Mucosa of rectum (tissue), 2 donors: ENCODE results near the gene MC5R.

Experiments used
- H3K27ac ChIP-seq, 2 donors: one replicate each; pipeline ENCODE4 v1.7.0; 2013; ENCODE audit warnings: inconsistent platforms in 2 of 2, low read depth in 2 of 2, low read length in 2 of 2
- H3K27me3 ChIP-seq, 2 donors: one replicate each; pipeline ENCODE4 v1.7.0; 2013; ENCODE audit warnings: low read length in 2 of 2; ENCODE audit not compliant: control insufficient read depth in 2 of 2, insufficient read depth in 2 of 2
- H3K36me3 ChIP-seq, 2 donors: one replicate each; pipeline ENCODE4 v1.7.0; 2013; ENCODE audit warnings: low read length in 2 of 2; ENCODE audit not compliant: control insufficient read depth in 2 of 2, insufficient read depth in 2 of 2
- H3K4me1 ChIP-seq, 2 donors: one replicate each; pipeline ENCODE4 v1.7.0; 2013; ENCODE audit warnings: low read length in 2 of 2, mild to moderate bottlenecking in 1 of 2; ENCODE audit not compliant: control insufficient read depth in 2 of 2, insufficient read depth in 2 of 2
- H3K4me3 ChIP-seq, 2 donors: one replicate each; pipeline ENCODE4 v1.7.0; 2013; ENCODE audit warnings: low read length in 2 of 2
- H3K9ac ChIP-seq, 2 donors: one replicate each; pipeline ENCODE4 v1.7.0; 2013; ENCODE audit warnings: low read length in 2 of 2, low read depth in 1 of 2, mild to moderate bottlenecking in 1 of 2
- H3K9me3 ChIP-seq, 2 donors: one replicate each; pipeline ENCODE4 v1.7.0; 2013; ENCODE audit warnings: low read length in 2 of 2; ENCODE audit not compliant: control insufficient read depth in 2 of 2
- donor health status: healthy.
- donor health status: Normal muscosa, but diverticular disease.

Gene MC5R

DNA sequence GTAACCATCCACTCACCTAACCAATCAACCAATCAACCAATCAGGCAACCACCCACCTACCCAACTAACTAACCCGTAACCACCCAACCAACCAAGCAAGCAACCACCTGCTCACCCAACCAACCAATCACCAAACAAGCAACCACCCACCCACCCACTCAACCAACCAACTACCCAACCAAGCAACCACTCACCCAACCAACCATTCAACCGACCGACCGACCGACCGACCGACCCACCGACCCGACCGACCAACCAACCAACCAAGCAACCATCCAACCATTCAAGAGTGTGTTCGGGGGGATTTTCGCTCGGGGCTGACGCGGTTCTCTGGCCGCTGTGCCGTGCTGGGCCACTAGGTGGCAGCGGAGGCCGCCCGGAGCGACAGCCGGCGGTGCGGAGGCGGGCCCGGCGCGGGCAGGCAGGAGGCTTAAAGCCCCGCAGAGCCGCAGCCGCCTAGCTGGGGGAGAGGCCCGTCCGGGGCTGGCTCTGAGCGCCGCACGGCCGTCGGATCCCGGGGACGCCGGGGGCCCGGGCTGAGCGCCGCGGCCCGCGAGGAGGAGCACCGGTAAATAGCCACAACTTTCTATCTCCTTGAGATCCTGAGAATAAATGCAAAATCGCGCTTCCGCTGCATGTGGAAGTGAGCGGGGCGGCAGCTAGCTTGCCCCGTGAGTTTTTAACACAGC, at the start of gene MC5R:
TSS of gene MC5R (plus strand) at position 443 of the 689 bp plus-strand sequence. CDS start 1,617 bp downstream, outside the sequence.
- H3K9ac ChIP-seq, result peak within 1 kb of the TSS in 1 of 2 donors; percentile 28

GRCh38 chr18:13775058-13775457, 48.9 kb upstream of the MC5R start:
- Histone ChIP-seq H3K9me3 (no peaks in the 10 kb centered on the region), H3K36me3 (no peaks in the 10 kb centered on the region), H3K9ac (no peak overlapping the region), H3K27me3 (no peaks in the 10 kb centered on the region), H3K27ac (no peak overlapping the region), H3K4me1 (no peaks in the 10 kb centered on the region), H3K4me3 (no peak overlapping the region)

More for the DNA sequence above, at the start of gene MC5R:
- Histone ChIP-seq H3K27me3 (peaks cover 17 to 23% of the 10 kb centered on the region in 2 donors), H3K4me1 (peaks cover 0 to 3% of the 10 kb centered on the region in 2 donors), H3K27ac (no peak within 1 kb of the TSS), H3K9me3 (no peaks in the 10 kb centered on the region), H3K4me3 (peak within 1 kb of the TSS; percentile 53), H3K36me3 (no peaks in the 10 kb centered on the region)

- H3K9me3 ChIP-seq, result no peaks in the 10 kb centered on the region
- H3K4me1 ChIP-seq, result no peaks in the 10 kb centered on the region
- no peaks in the 10 kb centered on the region for H3K27me3 ChIP-seq
- H3K27ac ChIP-seq, result no peak overlapping the region
- no peak overlapping the region for H3K4me3 ChIP-seq
- no peak overlapping the region for H3K9ac ChIP-seq
- H3K36me3 ChIP-seq, result no peaks in the 10 kb centered on the region
Observed at GRCh38 chr18:13791181-13791580, 32.8 kb upstream of the MC5R start.

DNA sequence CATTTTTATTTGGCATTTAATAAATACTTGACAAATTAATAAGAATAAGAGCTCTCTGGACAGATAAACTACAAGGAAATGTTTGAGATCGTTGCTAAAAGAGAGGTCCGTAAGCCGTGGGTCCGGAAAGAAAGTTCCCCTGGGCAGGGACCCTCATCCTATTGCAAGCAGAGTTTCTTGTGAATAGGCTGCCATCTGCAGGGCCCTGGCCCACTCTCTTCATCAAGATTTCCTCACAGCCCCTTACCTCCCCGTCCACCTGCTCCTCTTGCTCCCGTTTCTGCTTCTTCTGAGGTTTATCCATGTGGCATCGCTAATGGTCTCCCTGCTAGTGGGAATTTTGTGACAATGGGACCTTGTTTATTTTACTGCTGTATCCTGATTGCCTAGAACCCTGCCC, 30.1 kb upstream of the MC5R start:
- Histone ChIP-seq H3K36me3 (no peaks in the 10 kb centered on the region), H3K27ac (no peak overlapping the region), H3K4me1 (no peaks in the 10 kb centered on the region), H3K9ac (no peak overlapping the region), H3K27me3 (peaks cover 0 to 4% of the 10 kb centered on the region in 2 donors), H3K4me3 (no peak overlapping the region), H3K9me3 (no peaks in the 10 kb centered on the region)

DNA sequence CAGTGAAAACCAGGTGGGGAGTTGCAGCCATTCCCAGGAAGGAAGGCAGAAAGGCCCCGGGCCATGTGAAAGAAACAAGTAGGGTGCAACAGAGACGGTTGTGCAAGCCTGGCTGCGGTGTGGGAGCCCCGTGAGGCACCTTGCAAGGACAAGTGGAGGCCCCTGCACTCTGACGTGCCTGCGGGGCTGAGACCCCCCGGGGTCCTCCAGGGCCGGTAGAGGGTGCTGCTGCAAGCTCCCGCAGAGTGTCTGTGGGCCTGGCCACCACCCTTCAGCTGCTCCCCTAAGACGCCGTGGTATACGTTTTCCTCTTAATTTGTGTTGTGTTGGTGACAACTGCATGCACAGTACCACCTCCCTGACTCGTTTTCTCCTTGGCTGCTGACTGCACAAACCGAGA, 27.4 kb upstream of the MC5R start:
- Histone ChIP-seq H3K9ac (no peak overlapping the region), H3K27me3 (peaks cover 3 to 11% of the 10 kb centered on the region in 2 donors)

DNA sequence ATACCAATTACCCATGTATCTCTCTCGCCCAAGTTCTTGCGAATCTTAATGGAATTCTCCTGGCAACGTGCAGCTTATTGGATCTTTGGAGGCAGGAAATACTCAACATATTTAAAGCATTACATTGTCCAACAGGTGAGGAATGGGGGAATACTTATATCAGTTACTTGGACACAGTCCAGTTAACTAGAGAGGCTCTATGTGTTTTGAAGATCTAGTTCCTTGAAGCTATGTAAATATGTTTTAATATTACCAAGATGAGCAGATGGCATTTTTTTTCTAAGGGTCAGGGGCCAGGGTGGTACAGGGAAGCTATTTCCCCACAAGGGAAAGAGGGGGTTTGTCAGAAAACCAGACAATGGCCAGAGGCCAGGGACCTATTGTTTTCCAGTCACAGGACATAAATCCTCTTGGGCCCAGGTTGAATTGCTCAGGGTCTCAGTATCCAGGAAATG, 26.8 kb upstream of the MC5R start:
- Histone ChIP-seq H3K9ac (no peak overlapping the region), H3K27ac (no peak overlapping the region), H3K36me3 (no peaks in the 10 kb centered on the region), H3K4me3 (no peak overlapping the region), H3K4me1 (peaks cover 0 to 5% of the 10 kb centered on the region in 2 donors), H3K27me3 (peaks cover 3 to 11% of the 10 kb centered on the region in 2 donors), H3K9me3 (no peaks in the 10 kb centered on the region)

More for the DNA sequence above, 27.4 kb upstream of the MC5R start:
- Histone ChIP-seq H3K4me3 (no peak overlapping the region), H3K4me1 (peaks cover 0 to 5% of the 10 kb centered on the region in 2 donors), H3K9me3 (no peaks in the 10 kb centered on the region), H3K36me3 (no peaks in the 10 kb centered on the region), H3K27ac (no peak overlapping the region)

GRCh38 chr18:13799396-13799795, 24.6 kb upstream of the MC5R start:
- Histone ChIP-seq H3K27ac (no peak overlapping the region), H3K9me3 (no peaks in the 10 kb centered on the region), H3K9ac (no peak overlapping the region), H3K36me3 (no peaks in the 10 kb centered on the region), H3K4me3 (no peak overlapping the region), H3K27me3 (peaks cover 6 to 11% of the 10 kb centered on the region in 2 donors), H3K4me1 (peaks cover 0 to 5% of the 10 kb centered on the region in 2 donors)

DNA sequence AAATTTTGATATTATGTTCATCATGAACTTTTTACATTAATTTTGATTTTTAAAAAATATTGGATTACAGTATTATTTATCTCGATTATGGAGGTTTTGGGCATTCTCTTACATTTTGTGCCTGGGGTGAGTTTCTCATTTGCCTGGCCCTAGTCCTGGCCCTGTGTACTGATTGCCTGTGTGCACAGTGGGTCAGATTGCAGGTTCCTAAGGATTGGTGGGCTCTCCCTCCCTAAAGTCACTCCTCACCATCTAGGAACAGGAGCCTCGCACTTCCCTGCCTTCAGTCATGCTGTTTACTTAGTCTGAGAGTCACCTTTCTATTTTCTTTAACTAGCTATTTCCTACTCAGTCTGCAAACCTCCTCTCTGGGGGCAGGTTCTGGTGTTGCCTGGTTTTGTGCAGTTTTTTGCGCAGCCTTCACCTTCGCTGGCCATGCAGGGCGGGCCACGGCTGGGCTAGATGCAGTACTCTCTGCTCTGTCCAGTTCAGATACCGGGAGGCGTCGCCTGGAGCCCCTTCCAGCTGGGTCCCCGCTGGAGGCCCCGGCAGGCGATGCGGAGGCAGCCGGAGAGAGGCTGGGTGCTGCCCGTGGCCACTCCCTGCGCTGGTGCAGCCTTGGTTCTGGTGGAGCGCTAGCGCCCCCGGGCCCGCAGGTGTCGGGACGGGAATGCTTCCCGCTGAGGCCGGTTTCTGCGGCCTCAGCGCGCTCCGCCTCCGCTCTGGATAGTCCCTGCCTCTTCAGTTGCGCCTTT, 23.3 kb upstream of the MC5R start:
- H3K9me3 ChIP-seq, result no peaks in the 10 kb centered on the region
- no peak overlapping the region for H3K27ac ChIP-seq
- peaks cover 6 to 11% of the 10 kb centered on the region in 2 donors for H3K27me3 ChIP-seq
- H3K9ac ChIP-seq, result no peak overlapping the region
- H3K4me1 ChIP-seq, result peaks cover 0 to 5% of the 10 kb centered on the region in 2 donors
- H3K4me3 ChIP-seq, result peak overlapping the region; percentile 15 to 59
- H3K36me3 ChIP-seq, result no peaks in the 10 kb centered on the region

GRCh38 chr18:13801260-13801601, 22.7 kb upstream of the MC5R start:
- H3K9me3 ChIP-seq, result no peaks in the 10 kb centered on the region
- H3K27ac ChIP-seq, result no peak overlapping the region
- no peak overlapping the region for H3K9ac ChIP-seq
- H3K27me3 ChIP-seq, result peaks cover 6 to 11% of the 10 kb centered on the region in 2 donors
- no peaks in the 10 kb centered on the region for H3K36me3 ChIP-seq
- H3K4me1 ChIP-seq, result peaks cover 0 to 5% of the 10 kb centered on the region in 2 donors
- peak overlapping the region in 1 of 2 donors; percentile 59 for H3K4me3 ChIP-seq

- H3K27ac ChIP-seq, result no peak overlapping the region
- H3K9ac ChIP-seq, result no peak overlapping the region
- H3K4me3 ChIP-seq, result no peak overlapping the region
- H3K9me3 ChIP-seq, result no peaks in the 10 kb centered on the region
- H3K4me1 ChIP-seq, result peaks cover 9 to 18% of the 10 kb centered on the region in 2 donors
- H3K27me3 ChIP-seq, result peaks cover 3 to 4% of the 10 kb centered on the region in 2 donors
- H3K36me3 ChIP-seq, result no peaks in the 10 kb centered on the region
Observed at GRCh38 chr18:13804305-13804704, 19.6 kb upstream of the MC5R start.
